SK-MEL-5 (cell line): ENCODE measurements around the gene LCOR. TPM values are rescaled to one million over a fixed set of nuclear protein-coding genes. Genes with fewer than 3 reads are reported as not detected.

Experiments used
- DNase-seq: peaks from one replicate; pipeline ENCODE4 v3.0.0-alpha.2; 2016; ENCODE audit warnings: low read depth, low spot score
- in situ Hi-C: cut with HindIII; loops from 2 replicates; pipeline ENCODE4 v1.10.0; 2016; ENCODE audit warnings: low sequenced_read_pairs, high pct_unique_total_duplicates, low pct_unique_long_range_greater_than_20kb
- total RNA-seq: library from RNA; depleted of rRNA; stranded (reverse); fragments of >200 nt; shearing (Covaris generic); gene quantifications from 2 replicates; pipeline ENCODE4 v1.2.3, GENCODE V29; 2014

The LCOR gene
- total RNA-seq, 1 experiment from 2014 or later, result 9.5 TPM

GRCh38 chr10:96860631-96861277 lies 28.7 kb downstream of the LCOR start:
- in situ Hi-C loops, result no loop called here
- no peak for DNase-seq

GRCh38 chr10:96863922-96864543 lies 31.9 kb downstream of the LCOR start:
- in situ Hi-C loops, result no loop called here
- DNase-seq, result no peak

GRCh38 chr10:96873086-96873485 lies 41.0 kb downstream of the LCOR start:
- in situ Hi-C loops, result no loop called here
- no peak for DNase-seq

GRCh38 chr10:96873756-96874467 lies 41.8 kb downstream of the LCOR start:
- in situ Hi-C loops, result no loop called here
- DNase-seq, result peak; percentile 54

GRCh38 chr10:96878057-96878456 lies 46.0 kb downstream of the LCOR start:
- DNase-seq, result no peak
- in situ Hi-C loops, result no loop called here

- DNase-seq, result no peak
- in situ Hi-C loops, result no loop called here
Observed at GRCh38 chr10:96880575-96880974, 48.5 kb downstream of the LCOR start.

- no peak for DNase-seq
- in situ Hi-C loops, result no loop called here
Observed at GRCh38 chr10:96889415-96890171, 57.5 kb downstream of the LCOR start.

GRCh38 chr10:96890172-96890513 lies 58.0 kb downstream of the LCOR start:
- in situ Hi-C loops, result no loop called here
- DNase-seq, result no peak

- no peak for DNase-seq
- in situ Hi-C loops, result no loop called here
Observed at GRCh38 chr10:96890580-96890979, 58.5 kb downstream of the LCOR start.

GRCh38 chr10:96891840-96892239 lies 59.7 kb downstream of the LCOR start:
- in situ Hi-C loops, result no loop called here
- no peak for DNase-seq

- in situ Hi-C loops, result no loop called here
Observed at GRCh38 chr10:96895662-96896424, 63.7 kb downstream of the LCOR start.

GRCh38 chr10:96896884-96897589 lies 64.9 kb downstream of the LCOR start:
- no peak for DNase-seq
- in situ Hi-C loops, result no loop called here

More at GRCh38 chr10:96895662-96896424, 63.7 kb downstream of the LCOR start:
- DNase-seq, result no peak

- in situ Hi-C loops, result no loop called here
- no peak for DNase-seq
Observed at GRCh38 chr10:96902117-96902516, 70.0 kb downstream of the LCOR start.

GRCh38 chr10:96902731-96903358 lies 70.7 kb downstream of the LCOR start:
- in situ Hi-C loops, result no loop called here

GRCh38 chr10:96904648-96905047 lies 72.5 kb downstream of the LCOR start:
- in situ Hi-C loops, result no loop called here
- DNase-seq, result no peak

More at GRCh38 chr10:96902731-96903358, 70.7 kb downstream of the LCOR start:
- no peak for DNase-seq

GRCh38 chr10:96906864-96907263 lies 74.8 kb downstream of the LCOR start:
- no peak for DNase-seq
- in situ Hi-C loops, result no loop called here
